Coronary artery (tissue), 2 donors: Measurements from ENCODE around the gene USH1C.

Source experiments
- DNase-seq: peaks from one replicate; pipeline ENCODE4 v3.0.0-alpha.2; 2017; ENCODE audit warnings: low spot score
- H3K27ac ChIP-seq, 2 donors: fragments of 200-600 bp; sonication (generic); one replicate each; pipeline ENCODE4 v1.5.1; 2016 to 2019
- H3K4me3 ChIP-seq: fragments of 200-600 bp; sonication (generic); 2 replicates; pipeline ENCODE4 v1.5.1; 2016; ENCODE audit warnings: mild to moderate bottlenecking, moderate library complexity
- CTCF ChIP-seq: fragments of 200-600 bp; sonication (generic); IDR thresholded peaks from one replicate; pipeline ENCODE4 v1.5.1; 2019; ENCODE audit warnings: antibody characterized with exemption

The USH1C gene

GRCh38 chr11:17468122-17468521 is 76.1 kb downstream of the USH1C start:
- no peak for DNase-seq
- TF ChIP-seq CTCF = no peak
- Histone ChIP-seq H3K4me3 (no peak overlapping the region), H3K27ac (no peak overlapping the region)

- no peak for TF ChIP-seq CTCF
- H3K27ac ChIP-seq = no peak overlapping the region
- H3K4me3 ChIP-seq = no peak overlapping the region
- DNase-seq = no peak
These were observed 80.6 kb downstream of the USH1C start for GRCh38 chr11:17463546-17464174.

GRCh38 chr11:17462940-17463339 is 81.3 kb downstream of the USH1C start:
- no peak for DNase-seq
- no peak for TF ChIP-seq CTCF

GRCh38 chr11:17460406-17460805 is 83.8 kb downstream of the USH1C start:
- DNase-seq = no peak
- no peak overlapping the region for H3K4me3 ChIP-seq
- no peak overlapping the region for H3K27ac ChIP-seq
- no peak for TF ChIP-seq CTCF

More at GRCh38 chr11:17462940-17463339, 81.3 kb downstream of the USH1C start:
- H3K27ac ChIP-seq = no peak overlapping the region
- no peak overlapping the region for H3K4me3 ChIP-seq

GRCh38 chr11:17459236-17459896 is 84.8 kb downstream of the USH1C start:
- no peak for TF ChIP-seq CTCF
- no peak for DNase-seq
- Histone ChIP-seq H3K27ac (no peak overlapping the region), H3K4me3 (no peak overlapping the region)

- DNase-seq = no peak
- Histone ChIP-seq H3K27ac (no peak overlapping the region), H3K4me3 (no peak overlapping the region)
- no peak for TF ChIP-seq CTCF
These were observed 85.9 kb downstream of the USH1C start for GRCh38 chr11:17458268-17458667.
